PC-9 (cell line): Measurements from ENCODE around the gene CD276. TPM values are rescaled to one million over a fixed set of nuclear protein-coding genes. Genes with fewer than 3 reads are reported as not detected.

Experiments used
- BruUV-seq: library from RNA; stranded (reverse); fragments of 400-500 nt; replicated peaks from 2 replicates; lab custom pipeline; 2021; lab: Mats Ljungman, UMichigan
- CTCF ChIA-PET: fragments of 300-600 bp; sonication (Branson Sonifier 250); formaldehyde crosslinking; loops from one replicate; lab custom pipeline; 2022; ENCODE audit warnings: antibody characterized with exemption; lab: Charles Lee
- POLR2A ChIA-PET: fragments of 300-600 bp; sonication (Branson Sonifier 250); formaldehyde crosslinking; loops from one replicate; lab custom pipeline; 2022; ENCODE audit warnings: antibody characterized with exemption; ENCODE audit not compliant: unreplicated experiment; lab: Charles Lee
- DNase-seq, 2 experiments: peaks; one replicate each; pipeline versions ENCODE4 v3.0.0 to v3.0.0-alpha.2; 2015 to 2022; ENCODE audit warnings: mixed read lengths in 1 of 2
- H2AFZ ChIP-seq: fragments of 200-600 bp; sonication (generic); 2 replicates; pipeline ENCODE4 v1.8.1; 2017; ENCODE audit warnings: antibody characterized with exemption
- H3F3A ChIP-seq: fragments of 200-600 bp; sonication (generic); 2 replicates; pipeline ENCODE4 v1.8.1; 2017; ENCODE audit warnings: antibody characterized with exemption, mild to moderate bottlenecking, low read depth; ENCODE audit not compliant: insufficient read depth
- H3K27ac ChIP-seq: fragments of 200-600 bp; sonication (generic); 2 replicates; pipeline ENCODE4 v1.6.1; 2016; ENCODE audit warnings: mixed run types
- H3K27me3 ChIP-seq: fragments of 200-600 bp; sonication (generic); 2 replicates; pipeline ENCODE4 v1.6.1; 2016; ENCODE audit warnings: low read depth, mixed run types; ENCODE audit not compliant: insufficient read depth
- H3K36me3 ChIP-seq: fragments of 200-600 bp; sonication (generic); 2 replicates; pipeline ENCODE4 v1.6.1; 2016; ENCODE audit warnings: low read depth, mixed run types
- H3K4me1 ChIP-seq: fragments of 200-600 bp; sonication (generic); replicated peaks from 2 replicates; pipeline ENCODE4 v1.6.1; 2016; ENCODE audit warnings: mixed run types; ENCODE audit not compliant: insufficient read depth
- H3K4me2 ChIP-seq: fragments of 200-600 bp; sonication (generic); 2 replicates; pipeline ENCODE4 v1.6.1; 2017; ENCODE audit warnings: mixed run types
- H3K4me3 ChIP-seq: fragments of 200-600 bp; sonication (generic); 2 replicates; pipeline ENCODE4 v1.6.1; 2016; ENCODE audit warnings: mixed run types
- H3K79me2 ChIP-seq: fragments of 200-600 bp; sonication (generic); 2 replicates; pipeline ENCODE4 v1.6.1; 2017; ENCODE audit warnings: low read depth, mixed run types
- H3K9me2 ChIP-seq: fragments of 200-600 bp; sonication (generic); 2 replicates; pipeline ENCODE4 v1.8.1; 2017; ENCODE audit warnings: mild to moderate bottlenecking; ENCODE audit not compliant: insufficient read depth
- H3K9me3 ChIP-seq: fragments of 200-600 bp; sonication (generic); 2 replicates; pipeline ENCODE4 v1.8.1; 2016; ENCODE audit warnings: low read depth; ENCODE audit not compliant: insufficient read depth
- H4K20me1 ChIP-seq: fragments of 200-600 bp; sonication (generic); 2 replicates; pipeline ENCODE4 v1.8.1; 2017; ENCODE audit not compliant: insufficient read depth
- EZH2 ChIP-seq: fragments of 200-600 bp; sonication (generic); IDR thresholded peaks from 2 replicates; pipeline ENCODE4 v1.8.0; 2017; ENCODE audit warnings: antibody characterized with exemption, low read depth
- intact Hi-C: fragments of 100-400 bp; cut with micrococcal nuclease; formaldehyde crosslinking; loops from one replicate; pipeline ENCODE4 v1.10.0; 2022; ENCODE audit not compliant: unreplicated experiment
- total RNA-seq: library from RNA; stranded (reverse); gene quantifications from 2 replicates; pipeline ENCODE4 v1.2.3, GENCODE V29; 2021
- TF ChIP-seq, protein P1 (sequence below): fragments of 200-600 bp; sonication (generic); conservative IDR thresholded peaks from 2 replicates; pipeline ENCODE4 v1.6.1; 2017; ENCODE audit warnings: mixed run types, antibody characterized with exemption, mild to moderate bottlenecking, moderate library complexity

Gene CD276
- total RNA-seq, 1 experiment from 2014 or later: 82.6 TPM

GRCh38 chr15:73681856-73682599, 2.2 kb upstream of the CD276 start:
- ChIA-PET POLR2A (no interaction called here), CTCF (interaction anchor here (0.9 kb wide), 1 partner anchor 17 kb away, joined by 4 read pairs; no protein-coding TSS in a partner anchor)
- Histone ChIP-seq H3K9me2 (no peaks in the 10 kb centered on the region; the same call in 1 of the 2 replicates), H3K36me3 (no peaks in the 10 kb centered on the region), H3K4me3 (no peak overlapping the region), H3K79me2 (peaks cover 23% of the 10 kb centered on the region), H2AFZ (no peak overlapping the region), H4K20me1 (peaks cover 1% of the 10 kb centered on the region; the same call in 1 of the 2 replicates), H3K27ac (no peak overlapping the region), H3K27me3 (no peaks in the 10 kb centered on the region), H3F3A (peaks cover 16% of the 10 kb centered on the region; the same call in 1 of the 2 replicates), H3K9me3 (no peaks in the 10 kb centered on the region), H3K4me2 (no peak overlapping the region), H3K4me1 (peaks cover 25% of the 10 kb centered on the region)
- intact Hi-C loops: loop anchor here (5.0 kb wide), 1 partner anchor 45 kb away; no protein-coding TSS in a partner anchor
- no peak for DNase-seq
- TF ChIP-seq EZH2: no peak
- TF ChIP-seq, protein P1, sequence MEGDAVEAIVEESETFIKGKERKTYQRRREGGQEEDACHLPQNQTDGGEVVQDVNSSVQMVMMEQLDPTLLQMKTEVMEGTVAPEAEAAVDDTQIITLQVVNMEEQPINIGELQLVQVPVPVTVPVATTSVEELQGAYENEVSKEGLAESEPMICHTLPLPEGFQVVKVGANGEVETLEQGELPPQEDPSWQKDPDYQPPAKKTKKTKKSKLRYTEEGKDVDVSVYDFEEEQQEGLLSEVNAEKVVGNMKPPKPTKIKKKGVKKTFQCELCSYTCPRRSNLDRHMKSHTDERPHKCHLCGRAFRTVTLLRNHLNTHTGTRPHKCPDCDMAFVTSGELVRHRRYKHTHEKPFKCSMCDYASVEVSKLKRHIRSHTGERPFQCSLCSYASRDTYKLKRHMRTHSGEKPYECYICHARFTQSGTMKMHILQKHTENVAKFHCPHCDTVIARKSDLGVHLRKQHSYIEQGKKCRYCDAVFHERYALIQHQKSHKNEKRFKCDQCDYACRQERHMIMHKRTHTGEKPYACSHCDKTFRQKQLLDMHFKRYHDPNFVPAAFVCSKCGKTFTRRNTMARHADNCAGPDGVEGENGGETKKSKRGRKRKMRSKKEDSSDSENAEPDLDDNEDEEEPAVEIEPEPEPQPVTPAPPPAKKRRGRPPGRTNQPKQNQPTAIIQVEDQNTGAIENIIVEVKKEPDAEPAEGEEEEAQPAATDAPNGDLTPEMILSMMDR: no peak
- BruUV-seq: no TSS peak

DNA sequence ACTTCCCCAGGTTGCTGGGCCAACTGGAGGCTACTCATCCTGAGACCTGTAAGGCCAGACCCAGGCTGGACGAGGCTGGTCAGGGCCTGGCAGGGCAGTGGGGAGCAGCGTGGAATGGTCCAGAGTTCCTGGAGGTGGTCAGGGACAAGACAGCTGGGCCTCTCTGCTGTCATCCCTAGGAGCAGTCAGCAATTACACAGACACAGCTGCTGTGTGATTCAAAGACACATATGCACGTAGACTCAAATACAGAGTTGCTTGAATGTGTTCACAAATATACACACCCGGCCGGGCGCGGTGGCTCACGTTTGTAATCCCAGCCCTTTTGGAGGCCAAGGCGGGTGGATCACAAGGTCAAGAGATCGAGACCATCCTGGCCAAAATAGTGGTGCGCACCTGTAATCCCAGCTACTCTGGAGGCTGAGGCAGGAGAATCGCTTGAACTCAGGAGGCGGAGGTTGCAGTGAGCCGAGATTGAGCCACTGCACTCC, 1.5 kb upstream of the CD276 start:
- CTCF ChIA-PET: interaction anchor here (0.6 to 1.1 kb wide), 3 partner anchors 17 to 82 kb away, joined by 3 to 5 read pairs (median 4); no protein-coding TSS in a partner anchor

More for the DNA sequence above, 1.5 kb upstream of the CD276 start:
- no peaks in the 10 kb centered on the region; the same call in 1 of the 2 replicates for H3K9me2 ChIP-seq
- H3K27me3 ChIP-seq: no peaks in the 10 kb centered on the region
- TF ChIP-seq, protein P1: no peak
- no peak for TF ChIP-seq EZH2
- POLR2A ChIA-PET: interaction anchor here (0.6 kb wide), 1 partner anchor 961 kb away, joined by 3 read pairs; no protein-coding TSS in a partner anchor
- H3F3A ChIP-seq: peaks cover 16% of the 10 kb centered on the region; the same call in 1 of the 2 replicates
- H3K4me2 ChIP-seq: no peak overlapping the region
- H3K9me3 ChIP-seq: no peaks in the 10 kb centered on the region
- H3K36me3 ChIP-seq: no peaks in the 10 kb centered on the region
- DNase-seq: no peak
- no peak overlapping the region for H3K27ac ChIP-seq
- H3K4me3 ChIP-seq: no peak overlapping the region
- H3K4me1 ChIP-seq: peaks cover 28% of the 10 kb centered on the region
- H3K79me2 ChIP-seq: peaks cover 29% of the 10 kb centered on the region
- BruUV-seq: no TSS peak
- peaks cover 4% of the 10 kb centered on the region; the same call in 1 of the 2 replicates for H4K20me1 ChIP-seq
- no peak overlapping the region for H2AFZ ChIP-seq
- intact Hi-C loops: loop anchor here (5.0 kb wide), 1 partner anchor 45 kb away; no protein-coding TSS in a partner anchor
